Coronary artery (tissue), 2 donors: ENCODE results near the gene TBX3.

ENCODE experiments used
- DNase-seq: peaks from one replicate; pipeline ENCODE4 v3.0.0-alpha.2; 2017; ENCODE audit warnings: low spot score
- H3K27ac ChIP-seq, 2 donors: fragments of 200-600 bp; sonication (generic); one replicate each; pipeline ENCODE4 v1.5.1; 2016 to 2019
- H3K4me3 ChIP-seq: fragments of 200-600 bp; sonication (generic); 2 replicates; pipeline ENCODE4 v1.5.1; 2016; ENCODE audit warnings: mild to moderate bottlenecking, moderate library complexity
- TF ChIP-seq, protein P1 (sequence below): fragments of 200-600 bp; sonication (generic); IDR thresholded peaks from one replicate; pipeline ENCODE4 v1.5.1; 2019; ENCODE audit warnings: antibody characterized with exemption

TBX3 gene

DNA sequence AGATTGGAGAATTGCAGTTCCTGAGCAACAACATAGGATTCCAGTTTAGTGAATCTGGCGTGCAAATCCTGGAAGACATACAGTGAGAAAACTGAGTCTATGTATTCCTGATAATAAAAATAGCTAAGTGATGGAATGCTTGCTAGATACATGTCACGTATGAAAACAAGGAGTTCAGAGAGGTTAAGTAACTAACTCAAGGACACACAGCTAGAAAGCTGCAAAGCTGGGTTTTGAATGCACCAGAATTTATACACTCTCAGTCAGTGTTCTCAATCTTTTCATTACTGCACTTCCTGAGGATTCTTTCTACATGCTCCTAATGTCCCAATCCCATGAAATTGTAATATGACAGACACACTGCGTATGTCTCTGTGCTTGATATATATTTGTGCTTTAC, 35.3 kb downstream of the TBX3 start:
- no peak overlapping the region for H3K27ac ChIP-seq
- H3K4me3 ChIP-seq = no peak overlapping the region
- no peak for DNase-seq
- TF ChIP-seq, protein P1, sequence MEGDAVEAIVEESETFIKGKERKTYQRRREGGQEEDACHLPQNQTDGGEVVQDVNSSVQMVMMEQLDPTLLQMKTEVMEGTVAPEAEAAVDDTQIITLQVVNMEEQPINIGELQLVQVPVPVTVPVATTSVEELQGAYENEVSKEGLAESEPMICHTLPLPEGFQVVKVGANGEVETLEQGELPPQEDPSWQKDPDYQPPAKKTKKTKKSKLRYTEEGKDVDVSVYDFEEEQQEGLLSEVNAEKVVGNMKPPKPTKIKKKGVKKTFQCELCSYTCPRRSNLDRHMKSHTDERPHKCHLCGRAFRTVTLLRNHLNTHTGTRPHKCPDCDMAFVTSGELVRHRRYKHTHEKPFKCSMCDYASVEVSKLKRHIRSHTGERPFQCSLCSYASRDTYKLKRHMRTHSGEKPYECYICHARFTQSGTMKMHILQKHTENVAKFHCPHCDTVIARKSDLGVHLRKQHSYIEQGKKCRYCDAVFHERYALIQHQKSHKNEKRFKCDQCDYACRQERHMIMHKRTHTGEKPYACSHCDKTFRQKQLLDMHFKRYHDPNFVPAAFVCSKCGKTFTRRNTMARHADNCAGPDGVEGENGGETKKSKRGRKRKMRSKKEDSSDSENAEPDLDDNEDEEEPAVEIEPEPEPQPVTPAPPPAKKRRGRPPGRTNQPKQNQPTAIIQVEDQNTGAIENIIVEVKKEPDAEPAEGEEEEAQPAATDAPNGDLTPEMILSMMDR = no peak

DNA sequence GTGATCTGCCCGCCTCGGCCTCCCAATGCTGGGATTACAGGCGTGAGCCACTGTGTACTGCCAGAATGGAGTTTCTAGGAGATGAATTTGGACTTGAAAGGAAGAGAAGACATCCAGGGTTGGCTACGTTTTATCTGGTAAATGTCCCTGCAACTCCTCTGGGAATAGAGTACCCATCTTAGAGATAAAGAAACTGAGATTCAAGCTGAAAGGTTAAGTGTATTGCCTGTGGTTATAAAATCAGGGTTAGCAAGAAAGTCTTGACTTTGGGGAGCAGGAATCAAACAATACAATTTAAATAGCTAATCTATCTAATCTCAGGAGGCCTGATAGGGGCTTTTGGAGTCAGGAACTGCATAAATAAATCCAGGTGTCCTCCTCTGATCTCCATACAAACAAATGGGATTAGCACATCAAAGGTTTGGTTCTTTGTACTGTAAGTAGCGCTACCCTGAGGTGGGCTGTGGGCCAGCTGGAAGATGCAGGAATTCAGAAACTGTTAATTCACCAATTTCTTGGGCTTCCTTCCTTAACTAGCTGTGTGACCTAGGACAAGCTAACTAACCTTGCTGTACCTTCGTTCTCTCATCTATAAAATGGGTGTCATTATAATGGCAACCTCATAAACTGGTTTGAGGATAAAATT, 45.1 kb downstream of the TBX3 start:
- H3K4me3 ChIP-seq = no peak overlapping the region
- no peak overlapping the region for H3K27ac ChIP-seq
- TF ChIP-seq, protein P1 = no peak
- no peak for DNase-seq

DNA sequence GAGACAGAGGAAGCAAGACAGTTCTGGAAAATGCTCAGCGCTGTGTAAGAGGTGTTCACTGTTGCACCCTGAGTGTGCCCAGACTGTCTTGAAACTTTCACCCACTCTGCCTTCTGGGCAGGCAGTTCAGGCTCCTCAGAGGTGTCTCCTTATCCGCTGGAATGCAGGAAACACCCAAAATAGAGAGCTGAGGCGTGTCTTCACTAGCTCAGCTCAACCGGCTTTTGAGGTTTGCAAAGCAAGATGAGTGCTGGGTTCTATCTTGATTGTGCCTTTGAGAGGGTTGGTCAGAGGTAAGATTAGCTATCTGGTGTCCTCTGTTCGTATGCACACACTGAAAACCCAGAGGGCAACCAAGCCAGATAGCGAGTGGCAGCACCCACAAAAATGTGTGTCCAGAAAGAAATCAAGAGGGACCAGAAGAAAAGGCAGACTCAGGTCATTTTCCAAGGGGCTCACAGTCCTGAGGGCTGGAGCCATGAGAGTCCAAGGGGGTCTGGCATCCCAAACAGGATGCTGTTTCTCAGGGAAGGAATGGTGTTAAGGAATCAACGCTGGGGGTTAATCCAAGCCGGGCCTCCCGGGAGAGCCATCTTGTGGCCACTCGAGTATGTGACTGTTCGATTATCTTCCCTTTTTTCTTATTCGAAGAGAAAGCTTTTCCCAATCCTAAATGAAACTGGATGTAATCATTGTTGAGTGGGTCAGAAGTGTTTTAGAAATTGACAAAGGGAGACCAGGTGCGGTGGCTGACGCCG, 47.1 kb downstream of the TBX3 start:
- Histone ChIP-seq H3K4me3 (no peak overlapping the region), H3K27ac (no peak overlapping the region)
- TF ChIP-seq, protein P1 = no peak
- DNase-seq = no peak

DNA sequence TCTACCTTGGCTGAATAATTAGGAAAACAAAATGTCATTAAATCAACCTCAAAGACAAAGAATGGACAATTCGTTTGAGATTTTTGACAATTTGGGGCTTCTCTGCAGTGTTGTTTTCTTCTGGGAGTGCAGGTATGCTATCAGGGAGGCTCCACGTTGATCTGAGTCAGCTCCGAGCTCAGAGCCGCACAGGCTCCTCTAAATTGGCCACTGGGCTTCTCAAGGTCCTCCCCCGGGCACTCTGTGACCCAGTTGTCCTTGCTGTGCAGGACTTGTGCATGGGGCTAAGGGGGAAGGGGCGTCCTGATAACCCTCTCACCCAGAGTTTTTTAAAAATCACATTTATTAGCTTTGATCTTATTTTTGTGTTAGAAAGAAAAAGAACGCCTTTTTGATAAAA, 52.7 kb downstream of the TBX3 start:
- Histone ChIP-seq H3K27ac (no peak overlapping the region), H3K4me3 (no peak overlapping the region)
- DNase-seq = no peak
- TF ChIP-seq, protein P1 = no peak

DNA sequence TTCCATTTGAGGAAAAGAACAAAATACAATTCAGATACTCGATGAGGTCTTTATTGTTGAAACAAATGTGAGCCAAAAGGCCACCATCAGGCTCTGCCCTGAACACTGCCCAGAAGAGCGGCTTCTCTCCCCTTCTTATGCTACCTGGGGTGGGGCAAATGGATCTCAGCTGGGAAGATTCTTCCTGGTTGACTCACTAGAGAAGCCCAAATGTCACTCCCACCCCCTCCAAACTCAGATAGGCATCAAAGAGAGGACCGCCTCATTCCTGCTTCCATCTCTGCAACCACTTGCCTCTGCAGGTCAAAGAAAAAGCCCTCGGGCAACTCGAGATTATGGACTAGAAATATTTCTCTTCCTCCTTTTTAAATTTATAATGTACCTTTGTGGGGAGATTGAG, 55.8 kb downstream of the TBX3 start:
- Histone ChIP-seq H3K27ac (no peak overlapping the region), H3K4me3 (no peak overlapping the region)
- TF ChIP-seq, protein P1 = no peak
- no peak for DNase-seq

DNA sequence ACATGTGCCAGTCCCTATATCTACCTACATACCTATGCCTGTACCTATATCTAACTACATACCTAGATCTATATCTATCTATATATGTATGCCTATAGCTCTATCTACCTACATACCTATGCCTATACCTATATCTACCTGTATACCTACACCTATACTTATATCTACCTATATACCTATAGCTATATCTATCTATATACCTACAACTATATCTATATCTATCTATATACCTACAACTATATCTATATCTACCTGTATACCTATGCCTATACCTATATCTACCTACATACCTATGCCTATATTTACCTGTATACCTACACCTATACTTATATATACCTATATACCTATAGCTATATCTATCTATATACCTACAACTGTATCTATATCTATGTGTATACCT, 56.6 kb downstream of the TBX3 start:
- Histone ChIP-seq H3K27ac (no peak overlapping the region), H3K4me3 (no peak overlapping the region)
- DNase-seq = no peak
- TF ChIP-seq, protein P1 = no peak
